ENCODE measurements around the gene BIVM. TPM values are rescaled to one million over a fixed set of nuclear protein-coding genes. Genes with fewer than 3 reads are reported as not detected.

The BIVM gene, protein sequence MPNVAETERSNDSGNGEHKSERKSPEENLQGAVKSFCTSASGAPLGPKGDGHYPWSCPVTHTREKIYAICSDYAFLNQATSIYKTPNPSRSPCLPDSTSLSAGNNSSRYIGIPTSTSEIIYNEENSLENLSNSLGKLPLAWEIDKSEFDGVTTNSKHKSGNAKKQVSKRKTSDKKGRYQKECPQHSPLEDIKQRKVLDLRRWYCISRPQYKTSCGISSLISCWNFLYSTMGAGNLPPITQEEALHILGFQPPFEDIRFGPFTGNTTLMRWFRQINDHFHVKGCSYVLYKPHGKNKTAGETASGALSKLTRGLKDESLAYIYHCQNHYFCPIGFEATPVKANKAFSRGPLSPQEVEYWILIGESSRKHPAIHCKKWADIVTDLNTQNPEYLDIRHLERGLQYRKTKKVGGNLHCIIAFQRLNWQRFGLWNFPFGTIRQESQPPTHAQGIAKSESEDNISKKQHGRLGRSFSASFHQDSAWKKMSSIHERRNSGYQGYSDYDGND
- 20.3 TPM in 2 replicates for total RNA-seq
- 6.5 and 7.7 TPM in 2 replicates for polyA plus RNA-seq
- 7.0 and 7.8 TPM in 2 replicates for polyA plus RNA-seq (2011; cell fraction: cytosol; rRNA removed)
- 21.7 and 30.3 TPM in 2 replicates for polyA plus RNA-seq (2011; cell fraction: nucleus; rRNA removed)
- 11.0 and 11.6 TPM in 2 replicates for polyA plus RNA-seq (2012)
- 6.0 and 7.3 TPM in 2 replicates for polyA minus RNA-seq
- polyA minus RNA-seq (2011; cell fraction: cytosol; rRNA and poly(A)+ RNA removed), result 5.0 TPM
- polyA minus RNA-seq (2011; cell fraction: nucleus; rRNA and poly(A)+ RNA removed), result 15.4 and 19.5 TPM in 2 replicates
- Bru-seq, nascent RNA, result percentile 76 among the genes with signal in this experiment
- percentile 94 among the genes with signal in this experiment for BruChase-seq, experiment 1, labeled RNA remaining after a 6-hour chase
- BruChase-seq, experiment 2, labeled RNA remaining after a 2-hour chase, result percentile 93 among the genes with signal in this experiment
- long read RNA-seq, transcript BIVM-201 (11 exons, 3,859 nt), result major isoform, 5 of 28 reads
- long read RNA-seq, partial matches to known transcripts, result 1 of 28 reads
- long read RNA-seq, other reads (novel, unspliced or antisense), result 22 of 28 reads

DNA sequence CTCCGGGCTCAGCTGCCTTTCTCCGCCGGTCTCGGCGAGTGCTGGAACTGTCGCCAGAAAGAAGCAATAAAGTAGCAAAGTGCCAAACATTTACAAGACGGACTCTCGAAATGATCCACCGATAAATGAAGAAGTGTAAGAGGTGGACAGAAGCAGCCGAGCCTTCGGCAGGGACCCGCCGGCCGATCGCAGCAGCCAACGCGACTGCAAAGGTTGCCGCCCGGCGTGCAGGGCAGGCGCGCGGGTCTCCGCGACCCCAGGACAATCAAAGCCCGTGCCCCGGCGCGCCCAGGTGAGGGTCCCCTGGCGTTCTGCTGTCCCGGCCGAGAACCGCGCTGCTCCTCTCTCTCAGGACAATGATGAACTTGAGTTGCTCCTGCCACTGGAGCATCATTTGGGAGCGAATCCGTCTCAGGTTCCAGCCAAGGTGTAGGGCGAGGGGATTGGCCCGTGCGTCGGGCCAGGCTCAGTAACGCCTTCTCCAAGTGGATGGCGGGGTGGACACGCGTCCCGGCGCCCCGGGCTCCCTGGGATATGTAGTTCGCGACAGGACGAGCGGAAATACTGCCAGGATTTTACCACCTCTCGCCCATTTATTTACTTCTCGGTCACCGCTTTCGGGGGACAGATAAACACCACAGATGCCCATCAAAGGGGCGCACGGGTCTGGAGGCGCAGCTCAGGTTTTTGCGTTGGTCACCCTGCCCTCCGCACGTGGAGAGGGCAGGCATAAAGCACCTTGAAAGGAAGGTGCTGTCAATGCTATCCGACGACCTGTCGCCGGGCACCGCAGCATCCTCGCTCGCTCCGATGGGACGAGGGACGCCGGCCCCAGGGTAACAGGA, at the start of gene BIVM, which contains the start of gene POGLUT2:
Gene BIVM, plus strand, starts transcription at position 539 of the 845 bp plus-strand sequence. CDS start 8,149 bp downstream, outside the sequence.
Gene POGLUT2, minus strand, starts transcription at position 396 of the 845 bp plus-strand sequence. Its CDS starts 306 bp downstream, at position 90.
- Histone ChIP-seq H3K9me3 (replicated peaks; ENCODE audit: control insufficient read depth, insufficient read depth, low read length) (no peaks in the 10 kb centered on the region), H4K20me1 (replicated peaks; ENCODE audit: control insufficient read depth, extremely low read depth, insufficient read depth, low read length) (no peaks in the 10 kb centered on the region), H3K4me1 (ENCODE audit: control insufficient read depth, extremely low read depth, insufficient read depth, low read length) (peaks cover 18% of the 10 kb centered on the region), H3K9ac (replicated peaks; ENCODE audit: extremely low read depth, insufficient read depth, low read length) (peak within 1 kb of the TSS; percentile 74), H3K4me2 (ENCODE audit: insufficient read depth, low read length) (peak within 1 kb of the TSS; percentile 85), H3K27ac (ENCODE audit: insufficient read depth, low read depth, low read length) (peak within 1 kb of the TSS; percentile 41), H3K36me3 (ENCODE audit: control insufficient read depth in 2 of 2, extremely low read depth in 1 of 2, insufficient read depth in 2 of 2, low read length in 2 of 2) (no peaks in the 10 kb centered on the region), H3K4me3 (replicated peaks in 1 of 3; ENCODE audit: insufficient read depth in 1 of 3, low read depth in 1 of 3, low read length in 3 of 3) (peak within 1 kb of the TSS; percentile 47 to 71 (median 56)), H3K79me2 (ENCODE audit: control insufficient read depth, insufficient read depth, low read length) (peaks cover 15% of the 10 kb centered on the region), H3K9me1 (replicated peaks; ENCODE audit: control insufficient read depth, extremely low read depth, insufficient read depth, low read length) (no peaks in the 10 kb centered on the region), H2AFZ (ENCODE audit: low read depth, low read length) (peak within 1 kb of the TSS; percentile 63), H3K27me3 (ENCODE audit: control insufficient read depth in 2 of 2, insufficient read depth in 2 of 2, low read length in 2 of 2) (no peaks in the 10 kb centered on the region)
- FAIRE-seq (peak; percentile 94), DNase-seq (ENCODE audit: low read depth, low spot score) (peak; percentile 91)
- ChIA-PET POLR2A (no interaction called here), CTCF (interaction anchor here (0.6 to 3.5 kb wide), 7 partner anchors 10 to 499 kb away, joined by 3 to 37 read pairs (median 12); partner anchors contain the start of genes ERCC5 and TPP2)
- BruUV-seq (replicated peaks), result TSS peak; percentile 66
- TF ChIP-seq POLR2AphosphoS5 (IDR thresholded peaks at IDR 0.05; ENCODE audit: insufficient read depth, low read depth, low read length), result peak; percentile 40
- TF ChIP-seq GATA2 (IDR thresholded peaks at IDR 0.05; ENCODE audit: insufficient read depth, insufficient read length, low read depth, low read length), result no peak
- dilution Hi-C loops (cut with MboI; ENCODE audit: extremely low pct_ligation_motif_present, low sequenced_read_pairs), result no loop called here
- intact Hi-C loops (cut with micrococcal nuclease), result no loop called here
